ENCODE data around the gene RGS6. TPM values are rescaled to one million over a fixed set of nuclear protein-coding genes. Genes with fewer than 3 reads are reported as not detected.

RGS6 gene
- total RNA-seq, 1 donor from 2014 or later, result 5.2 TPM

GRCh38 chr14:72270147-72270727 is 338.0 kb downstream of the RGS6 start:
- Histone ChIP-seq H3K4me3 (ENCODE audit: low read length in 3 of 3) (no peak overlapping the region), H3K36me3 (ENCODE audit: control insufficient read depth in 3 of 3, insufficient read depth in 3 of 3, low read length in 3 of 3) (no peaks in the 10 kb centered on the region), H3K9ac (ENCODE audit: low read depth in 1 of 3, low read length in 3 of 3) (no peak overlapping the region), H3K27me3 (ENCODE audit: control insufficient read depth in 3 of 3, insufficient read depth in 3 of 3, low read length in 3 of 3) (no peaks in the 10 kb centered on the region), H3K27ac (ENCODE audit: low read depth, low read length) (no peak overlapping the region), H3K9me3 (ENCODE audit: control insufficient read depth in 3 of 3, low read length in 3 of 3) (no peaks in the 10 kb centered on the region), H3K4me1 (ENCODE audit: control insufficient read depth in 3 of 3, insufficient read depth in 3 of 3, low read length in 3 of 3) (no peaks in the 10 kb centered on the region)

- no peaks in the 10 kb centered on the region for H3K4me1 ChIP-seq (ENCODE audit: control insufficient read depth in 3 of 3, insufficient read depth in 3 of 3, low read length in 3 of 3)
- no peak overlapping the region for H3K4me3 ChIP-seq (ENCODE audit: low read length in 3 of 3)
Measured at GRCh38 chr14:72270749-72271148, 338.5 kb downstream of the RGS6 start.

GRCh38 chr14:72275242-72275641 is 343.0 kb downstream of the RGS6 start:
- Histone ChIP-seq H3K4me3 (ENCODE audit: low read length in 3 of 3) (no peak overlapping the region), H3K27ac (ENCODE audit: low read depth, low read length) (no peak overlapping the region), H3K9ac (ENCODE audit: low read depth in 1 of 3, low read length in 3 of 3) (no peak overlapping the region), H3K27me3 (ENCODE audit: control insufficient read depth in 3 of 3, insufficient read depth in 3 of 3, low read length in 3 of 3) (no peaks in the 10 kb centered on the region), H3K4me1 (ENCODE audit: control insufficient read depth in 3 of 3, insufficient read depth in 3 of 3, low read length in 3 of 3) (no peaks in the 10 kb centered on the region), H3K36me3 (ENCODE audit: control insufficient read depth in 3 of 3, insufficient read depth in 3 of 3, low read length in 3 of 3) (no peaks in the 10 kb centered on the region), H3K9me3 (ENCODE audit: control insufficient read depth in 3 of 3, low read length in 3 of 3) (no peaks in the 10 kb centered on the region)

More at GRCh38 chr14:72270749-72271148, 338.5 kb downstream of the RGS6 start:
- H3K27ac ChIP-seq (ENCODE audit: low read depth, low read length), result no peak overlapping the region
- no peaks in the 10 kb centered on the region for H3K9me3 ChIP-seq (ENCODE audit: control insufficient read depth in 3 of 3, low read length in 3 of 3)
- H3K9ac ChIP-seq (ENCODE audit: low read depth in 1 of 3, low read length in 3 of 3), result no peak overlapping the region
- no peaks in the 10 kb centered on the region for H3K36me3 ChIP-seq (ENCODE audit: control insufficient read depth in 3 of 3, insufficient read depth in 3 of 3, low read length in 3 of 3)
- no peaks in the 10 kb centered on the region for H3K27me3 ChIP-seq (ENCODE audit: control insufficient read depth in 3 of 3, insufficient read depth in 3 of 3, low read length in 3 of 3)

GRCh38 chr14:72278316-72278715 is 346.1 kb downstream of the RGS6 start:
- Histone ChIP-seq H3K9me3 (ENCODE audit: control insufficient read depth in 3 of 3, low read length in 3 of 3) (no peaks in the 10 kb centered on the region), H3K27ac (ENCODE audit: low read depth, low read length) (no peak overlapping the region), H3K4me1 (ENCODE audit: control insufficient read depth in 3 of 3, insufficient read depth in 3 of 3, low read length in 3 of 3) (no peaks in the 10 kb centered on the region), H3K27me3 (ENCODE audit: control insufficient read depth in 3 of 3, insufficient read depth in 3 of 3, low read length in 3 of 3) (no peaks in the 10 kb centered on the region), H3K36me3 (ENCODE audit: control insufficient read depth in 3 of 3, insufficient read depth in 3 of 3, low read length in 3 of 3) (no peaks in the 10 kb centered on the region), H3K9ac (ENCODE audit: low read depth in 1 of 3, low read length in 3 of 3) (no peak overlapping the region), H3K4me3 (ENCODE audit: low read length in 3 of 3) (no peak overlapping the region)

- H3K9me3 ChIP-seq (ENCODE audit: control insufficient read depth in 3 of 3, low read length in 3 of 3), result no peaks in the 10 kb centered on the region
- H3K27ac ChIP-seq (ENCODE audit: low read depth, low read length), result no peak overlapping the region
- H3K4me3 ChIP-seq (ENCODE audit: low read length in 3 of 3), result no peak overlapping the region
- no peaks in the 10 kb centered on the region for H3K36me3 ChIP-seq (ENCODE audit: control insufficient read depth in 3 of 3, insufficient read depth in 3 of 3, low read length in 3 of 3)
- no peaks in the 10 kb centered on the region for H3K27me3 ChIP-seq (ENCODE audit: control insufficient read depth in 3 of 3, insufficient read depth in 3 of 3, low read length in 3 of 3)
- no peaks in the 10 kb centered on the region for H3K4me1 ChIP-seq (ENCODE audit: control insufficient read depth in 3 of 3, insufficient read depth in 3 of 3, low read length in 3 of 3)
- H3K9ac ChIP-seq (ENCODE audit: low read depth in 1 of 3, low read length in 3 of 3), result no peak overlapping the region
Measured at GRCh38 chr14:72284176-72284575, 351.9 kb downstream of the RGS6 start.

DNA sequence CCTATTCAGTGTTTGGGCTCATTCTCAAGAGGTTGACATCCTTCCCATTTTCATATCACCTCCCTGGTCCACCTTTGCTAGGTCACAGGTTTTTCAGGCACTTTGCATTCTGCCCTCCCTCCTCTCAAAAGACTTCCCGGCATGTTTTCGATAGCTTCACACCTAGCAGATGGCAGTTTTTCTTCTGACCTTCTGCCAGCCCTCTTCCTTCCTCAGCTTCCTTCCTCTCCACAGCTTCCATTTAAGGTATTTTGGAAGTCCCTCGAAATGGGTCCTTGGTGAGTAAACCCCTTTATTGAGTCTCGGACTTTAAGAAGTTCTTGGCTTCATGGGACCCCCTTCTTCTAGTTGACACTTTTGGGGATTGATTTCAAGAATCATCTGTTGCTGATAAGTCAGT is 358.0 kb downstream of the RGS6 start:
- Histone ChIP-seq H3K36me3 (ENCODE audit: control insufficient read depth in 3 of 3, insufficient read depth in 3 of 3, low read length in 3 of 3) (no peaks in the 10 kb centered on the region), H3K27me3 (ENCODE audit: control insufficient read depth in 3 of 3, insufficient read depth in 3 of 3, low read length in 3 of 3) (no peaks in the 10 kb centered on the region), H3K9me3 (ENCODE audit: control insufficient read depth in 3 of 3, low read length in 3 of 3) (no peaks in the 10 kb centered on the region), H3K4me3 (ENCODE audit: low read length in 3 of 3) (no peak overlapping the region), H3K9ac (ENCODE audit: low read depth in 1 of 3, low read length in 3 of 3) (no peak overlapping the region), H3K27ac (ENCODE audit: low read depth, low read length) (no peak overlapping the region), H3K4me1 (ENCODE audit: control insufficient read depth in 3 of 3, insufficient read depth in 3 of 3, low read length in 3 of 3) (no peaks in the 10 kb centered on the region)

DNA sequence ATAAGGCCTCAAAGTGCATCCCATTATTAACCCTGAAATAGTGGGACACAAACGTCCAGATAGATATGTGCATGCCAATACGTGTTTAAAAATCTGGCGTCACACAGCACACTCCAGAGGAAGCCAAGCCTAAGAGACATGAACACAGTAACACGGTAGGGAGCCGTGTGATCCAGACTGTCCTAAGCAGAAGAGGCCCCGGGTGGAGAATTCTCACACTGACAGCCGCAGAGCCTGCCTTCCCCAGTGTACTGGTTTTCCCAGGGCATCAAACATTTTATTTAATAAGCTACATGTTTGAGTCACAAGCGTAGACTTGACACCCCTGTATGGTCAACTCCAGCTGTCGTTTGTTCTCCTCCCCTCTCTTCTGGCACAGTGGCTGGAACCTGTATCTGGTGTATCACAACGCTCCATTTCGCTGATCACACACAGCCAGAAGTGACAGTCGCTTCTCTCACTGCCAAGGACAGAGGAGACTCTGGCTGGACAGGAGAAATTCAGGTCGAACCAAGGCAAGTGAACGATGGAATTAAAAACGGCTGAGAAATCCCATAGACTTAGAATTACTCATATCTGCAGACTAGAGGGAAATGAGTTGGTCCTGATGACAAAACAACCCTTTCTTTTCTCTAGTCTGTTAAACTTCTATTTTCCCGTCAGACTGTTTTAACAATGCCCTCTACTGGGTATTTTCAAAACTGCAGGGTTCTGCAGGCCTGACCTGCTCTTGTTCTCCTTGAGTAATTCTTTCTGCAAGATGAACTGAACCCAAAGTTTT is 359.9 kb downstream of the RGS6 start:
- H3K9ac ChIP-seq (ENCODE audit: low read depth in 1 of 3, low read length in 3 of 3), result no peak overlapping the region
- no peaks in the 10 kb centered on the region for H3K27me3 ChIP-seq (ENCODE audit: control insufficient read depth in 3 of 3, insufficient read depth in 3 of 3, low read length in 3 of 3)
- no peak overlapping the region for H3K27ac ChIP-seq (ENCODE audit: low read depth, low read length)
- no peaks in the 10 kb centered on the region for H3K4me1 ChIP-seq (ENCODE audit: control insufficient read depth in 3 of 3, insufficient read depth in 3 of 3, low read length in 3 of 3)
- H3K9me3 ChIP-seq (ENCODE audit: control insufficient read depth in 3 of 3, low read length in 3 of 3), result no peaks in the 10 kb centered on the region
- no peak overlapping the region for H3K4me3 ChIP-seq (ENCODE audit: low read length in 3 of 3)
- no peaks in the 10 kb centered on the region for H3K36me3 ChIP-seq (ENCODE audit: control insufficient read depth in 3 of 3, insufficient read depth in 3 of 3, low read length in 3 of 3)

DNA sequence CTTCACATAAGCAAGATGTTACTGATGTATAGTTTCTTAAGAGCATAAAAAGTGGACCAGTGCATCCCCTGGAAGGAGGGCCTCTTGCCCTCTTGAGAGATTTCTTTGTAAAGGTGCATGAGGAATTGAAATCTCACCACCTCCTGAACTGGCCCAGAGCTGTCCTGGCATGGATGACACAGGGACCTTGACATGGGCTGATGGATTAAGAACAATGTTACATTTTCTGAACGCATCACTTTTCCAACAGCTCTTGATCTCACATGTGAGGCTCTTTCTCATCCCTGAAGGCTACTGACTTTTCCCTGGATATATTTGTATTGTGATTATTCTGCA is 360.4 kb downstream of the RGS6 start:
- Histone ChIP-seq H3K27ac (ENCODE audit: low read depth, low read length) (no peak overlapping the region), H3K4me1 (ENCODE audit: control insufficient read depth in 3 of 3, insufficient read depth in 3 of 3, low read length in 3 of 3) (no peaks in the 10 kb centered on the region), H3K9ac (ENCODE audit: low read depth in 1 of 3, low read length in 3 of 3) (no peak overlapping the region), H3K9me3 (ENCODE audit: control insufficient read depth in 3 of 3, low read length in 3 of 3) (no peaks in the 10 kb centered on the region), H3K4me3 (ENCODE audit: low read length in 3 of 3) (no peak overlapping the region), H3K36me3 (ENCODE audit: control insufficient read depth in 3 of 3, insufficient read depth in 3 of 3, low read length in 3 of 3) (no peaks in the 10 kb centered on the region), H3K27me3 (ENCODE audit: control insufficient read depth in 3 of 3, insufficient read depth in 3 of 3, low read length in 3 of 3) (no peaks in the 10 kb centered on the region)

DNA sequence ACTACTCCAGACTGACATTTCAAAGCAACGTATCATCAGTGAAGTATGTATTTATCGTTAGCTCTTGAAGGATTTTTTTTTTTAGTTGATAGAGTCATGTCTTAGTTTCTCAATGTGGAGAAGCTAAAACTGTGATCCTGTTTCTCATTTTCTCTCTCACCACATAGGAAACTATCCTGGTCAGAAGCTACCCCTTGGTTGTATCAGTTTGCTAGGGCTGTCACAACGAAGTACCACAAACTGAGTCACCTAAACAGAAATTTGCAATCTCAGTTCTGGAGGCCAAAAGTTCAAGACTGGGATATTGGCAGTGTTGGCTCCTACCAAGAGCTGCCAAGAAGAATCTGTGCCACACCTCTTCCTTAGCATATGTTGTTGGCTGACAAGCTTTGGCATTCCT is 369.1 kb downstream of the RGS6 start:
- no peak overlapping the region for H3K27ac ChIP-seq (ENCODE audit: low read depth, low read length)
- H3K9ac ChIP-seq (ENCODE audit: low read depth in 1 of 3, low read length in 3 of 3), result no peak overlapping the region
- H3K4me3 ChIP-seq (ENCODE audit: low read length in 3 of 3), result no peak overlapping the region
- no peaks in the 10 kb centered on the region for H3K4me1 ChIP-seq (ENCODE audit: control insufficient read depth in 3 of 3, insufficient read depth in 3 of 3, low read length in 3 of 3)
- no peaks in the 10 kb centered on the region for H3K27me3 ChIP-seq (ENCODE audit: control insufficient read depth in 3 of 3, insufficient read depth in 3 of 3, low read length in 3 of 3)
- peaks cover 0 to 4% (median 0%) of the 10 kb centered on the region in 3 donors for H3K9me3 ChIP-seq (ENCODE audit: control insufficient read depth in 3 of 3, low read length in 3 of 3)
- H3K36me3 ChIP-seq (ENCODE audit: control insufficient read depth in 3 of 3, insufficient read depth in 3 of 3, low read length in 3 of 3), result no peaks in the 10 kb centered on the region

- no peaks in the 10 kb centered on the region for H3K4me1 ChIP-seq (ENCODE audit: control insufficient read depth in 3 of 3, insufficient read depth in 3 of 3, low read length in 3 of 3)
- no peaks in the 10 kb centered on the region for H3K36me3 ChIP-seq (ENCODE audit: control insufficient read depth in 3 of 3, insufficient read depth in 3 of 3, low read length in 3 of 3)
- H3K9me3 ChIP-seq (ENCODE audit: control insufficient read depth in 3 of 3, low read length in 3 of 3), result peaks cover 0 to 4% (median 0%) of the 10 kb centered on the region in 3 donors
- H3K4me3 ChIP-seq (ENCODE audit: low read length in 3 of 3), result no peak overlapping the region
- H3K9ac ChIP-seq (ENCODE audit: low read depth in 1 of 3, low read length in 3 of 3), result no peak overlapping the region
- no peak overlapping the region for H3K27ac ChIP-seq (ENCODE audit: low read depth, low read length)
- no peaks in the 10 kb centered on the region for H3K27me3 ChIP-seq (ENCODE audit: control insufficient read depth in 3 of 3, insufficient read depth in 3 of 3, low read length in 3 of 3)
Measured at GRCh38 chr14:72303930-72304329, 371.7 kb downstream of the RGS6 start.

Data from skeletal muscle tissue (tissue), 4 donors.